ENCODE results near the gene FGD2.

The FGD2 gene

GRCh38 chr6:37005061-37005810 lies at the start of gene FGD2:
FGD2 (plus strand) TSS chr6:37005655; CDS start chr6:37005818, 163 bp downstream.
- no peaks in the 10 kb centered on the region for H3K9me3 ChIP-seq
- DNase-seq, result peak in 1 of 2 donors; percentile 35
- TF ChIP-seq CTCF (IDR thresholded peaks at IDR 0.05), result no peak
- no peaks in the 10 kb centered on the region for H3K4me1 ChIP-seq
- H3K27me3 ChIP-seq, result no peaks in the 10 kb centered on the region
- H3K36me3 ChIP-seq, result no peaks in the 10 kb centered on the region
- H3K27ac ChIP-seq, result no peak within 1 kb of the TSS
- peak within 1 kb of the TSS; percentile 24 to 34 for H3K4me3 ChIP-seq
- intact Hi-C loops (cut with DNase I; ENCODE audit: low total_unique reads), result no loop called here

GRCh38 chr6:36955671-36956445 lies 49.6 kb upstream of the FGD2 start:
- Histone ChIP-seq H3K36me3 (no peaks in the 10 kb centered on the region), H3K9me3 (no peaks in the 10 kb centered on the region), H3K27me3 (no peaks in the 10 kb centered on the region), H3K27ac (no peak overlapping the region), H3K4me3 (no peak overlapping the region), H3K4me1 (no peaks in the 10 kb centered on the region)
- TF ChIP-seq CTCF (IDR thresholded peaks at IDR 0.05), result no peak
- DNase-seq, result no peak
- intact Hi-C loops (cut with DNase I; ENCODE audit: low total_unique reads), result no loop called here

GRCh38 chr6:36956446-36956820 lies 49.0 kb upstream of the FGD2 start:
- no peak overlapping the region for H3K4me3 ChIP-seq
- intact Hi-C loops (cut with DNase I; ENCODE audit: low total_unique reads), result no loop called here
- H3K27me3 ChIP-seq, result no peaks in the 10 kb centered on the region
- no peak for DNase-seq
- H3K4me1 ChIP-seq, result peaks cover 0 to 4% (median 0%) of the 10 kb centered on the region in 4 donors
- H3K27ac ChIP-seq, result no peak overlapping the region
- no peaks in the 10 kb centered on the region for H3K9me3 ChIP-seq
- no peak for TF ChIP-seq CTCF (IDR thresholded peaks at IDR 0.05)
- no peaks in the 10 kb centered on the region for H3K36me3 ChIP-seq

GRCh38 chr6:36957773-36958271 lies 47.6 kb upstream of the FGD2 start:
- Histone ChIP-seq H3K4me3 (no peak overlapping the region), H3K9me3 (no peaks in the 10 kb centered on the region), H3K36me3 (no peaks in the 10 kb centered on the region), H3K27me3 (no peaks in the 10 kb centered on the region), H3K4me1 (peaks cover 0 to 4% (median 0%) of the 10 kb centered on the region in 4 donors), H3K27ac (no peak overlapping the region)
- peak in 1 of 2 donors; percentile 63 for DNase-seq
- no peak for TF ChIP-seq CTCF (IDR thresholded peaks at IDR 0.05)
- intact Hi-C loops (cut with DNase I; ENCODE audit: low total_unique reads), result no loop called here

GRCh38 chr6:36958775-36959554 lies 46.5 kb upstream of the FGD2 start:
- TF ChIP-seq CTCF (IDR thresholded peaks at IDR 0.05), result no peak
- H3K27me3 ChIP-seq, result no peaks in the 10 kb centered on the region
- no peaks in the 10 kb centered on the region for H3K9me3 ChIP-seq
- no peak overlapping the region for H3K27ac ChIP-seq
- DNase-seq, result peak in 1 of 2 donors; percentile 61
- H3K4me1 ChIP-seq, result peaks cover 0 to 10% (median 0%) of the 10 kb centered on the region in 4 donors
- intact Hi-C loops (cut with DNase I; ENCODE audit: low total_unique reads), result no loop called here
- no peak overlapping the region for H3K4me3 ChIP-seq
- no peaks in the 10 kb centered on the region for H3K36me3 ChIP-seq
